Uterus (tissue), 4 donors: Measurements from ENCODE around the gene LGALS4. TPM values are rescaled to one million over a fixed set of nuclear protein-coding genes. Genes with fewer than 3 reads are reported as not detected.
"Not testable (repeated sequence)": the region's sequence is repeated elsewhere in the genome, so short reads cannot be mapped to it uniquely, and the experiment has no call there.

Experiments
- DNase-seq, 2 donors: peaks; one replicate each; pipeline ENCODE4 v3.0.0-alpha.2; 2019 to 2020
- H3K27ac ChIP-seq, 2 donors: fragments of 200-600 bp; sonication (generic); 1 replicate in 1 of 2; 2 replicates in 1 of 2; pipeline ENCODE4 v1.5.1; 2016 to 2018
- H3K27me3 ChIP-seq, 2 donors: fragments of 200-600 bp; sonication (generic); one replicate each; pipeline ENCODE4 v1.5.1; 2018 to 2019; ENCODE audit warnings: control low read depth in 1 of 2
- H3K36me3 ChIP-seq, 2 donors: fragments of 200-600 bp; sonication (generic); one replicate each; pipeline ENCODE4 v1.5.1; 2019; ENCODE audit warnings: control low read depth in 1 of 2
- H3K4me1 ChIP-seq, 2 donors: fragments of 200-600 bp; sonication (generic); one replicate each; pipeline ENCODE4 v1.5.1; 2018 to 2019; ENCODE audit warnings: control low read depth in 1 of 2
- H3K4me3 ChIP-seq, 2 donors: fragments of 200-600 bp; sonication (generic); 1 replicate in 1 of 2; 2 replicates in 1 of 2; pipeline ENCODE4 v1.5.1; 2018 to 2019; ENCODE audit warnings: mild to moderate bottlenecking in 1 of 2
- H3K9me3 ChIP-seq, 2 donors: fragments of 200-600 bp; sonication (generic); one replicate each; pipeline ENCODE4 v1.5.1; 2019; ENCODE audit warnings: control low read depth in 1 of 2
- POLR2A ChIP-seq, 2 donors: fragments of 450-650 bp; IDR thresholded peaks; one replicate each; pipeline ENCODE4 v1.6.1; 2016; ENCODE audit warnings: antibody characterized with exemption in 2 of 2, mild to moderate bottlenecking in 1 of 2, moderate library complexity in 1 of 2
- intact Hi-C: fragments of 100-400 bp; cut with DNase I; formaldehyde crosslinking; loops from one replicate; pipeline ENCODE4 v1.15.1; 2023; ENCODE audit warnings: low total_unique reads
- total RNA-seq, 4 donors: library from RNA; depleted of rRNA in 3 of 4; stranded (reverse); fragments of >200 nt in 3 of 4; gene quantifications; one replicate each; pipeline versions ENCODE4 v1.1.0 to v1.2.4, GENCODE V29; 2014 to 2023
- TF ChIP-seq, protein P1 (sequence below), 4 experiments: fragments of 200-600 bp in 2 of 4; fragments of 450-650 bp in 2 of 4; sonication (generic) in 2 of 4; IDR thresholded peaks; one replicate each; pipeline ENCODE4 v1.5.1; 2016 to 2019; ENCODE audit warnings: antibody characterized with exemption in 4 of 4, mild to moderate bottlenecking in 2 of 4, moderate library complexity in 1 of 4
- donor health status: DM: yes; HTN: yes; CAD: no.

The LGALS4 gene, protein sequence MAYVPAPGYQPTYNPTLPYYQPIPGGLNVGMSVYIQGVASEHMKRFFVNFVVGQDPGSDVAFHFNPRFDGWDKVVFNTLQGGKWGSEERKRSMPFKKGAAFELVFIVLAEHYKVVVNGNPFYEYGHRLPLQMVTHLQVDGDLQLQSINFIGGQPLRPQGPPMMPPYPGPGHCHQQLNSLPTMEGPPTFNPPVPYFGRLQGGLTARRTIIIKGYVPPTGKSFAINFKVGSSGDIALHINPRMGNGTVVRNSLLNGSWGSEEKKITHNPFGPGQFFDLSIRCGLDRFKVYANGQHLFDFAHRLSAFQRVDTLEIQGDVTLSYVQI
- total RNA-seq = 1 to 10 TPM in 2 of 4 donors, under 1 TPM in 1, not detected in 1; 0.51 to 4.7 (median 3.6) TPM

DNA sequence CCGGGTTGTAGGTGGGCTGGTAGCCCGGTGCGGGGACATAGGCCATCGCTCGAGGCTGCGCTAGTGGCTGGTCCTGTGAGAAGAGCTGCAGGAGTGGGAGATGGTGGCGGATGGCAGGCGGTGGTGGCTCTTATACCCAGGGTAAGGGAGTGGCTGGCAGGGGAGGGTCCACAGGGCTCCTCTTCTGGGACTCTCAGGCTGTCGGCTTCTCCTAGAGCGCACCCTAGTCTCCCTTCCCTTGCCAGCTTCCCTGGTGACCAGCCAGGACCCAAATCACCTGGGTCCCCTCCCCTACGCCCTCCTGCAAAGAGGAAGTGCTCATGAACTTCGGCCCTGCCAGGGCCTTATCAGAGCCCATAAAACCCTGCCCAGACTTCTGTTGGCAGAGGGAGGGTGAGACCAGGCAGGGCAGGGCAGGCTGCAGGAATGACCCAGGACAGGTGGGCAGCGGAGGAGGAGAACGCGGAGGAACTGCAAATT, at the start of gene LGALS4:
Gene LGALS4, minus strand, starts transcription at position 105 of the 480 bp plus-strand sequence. Its CDS starts 59 bp downstream, at position 46.
- Histone ChIP-seq H3K4me1 (no peaks in the 10 kb centered on the region), H3K27me3 (no peaks in the 10 kb centered on the region), H3K9me3 (no peaks in the 10 kb centered on the region), H3K4me3 (no peak within 1 kb of the TSS), H3K36me3 (no peaks in the 10 kb centered on the region), H3K27ac (no peak within 1 kb of the TSS)
- no peak for DNase-seq
- TF ChIP-seq POLR2A (IDR thresholded peaks at IDR 0.05) = no peak
- TF ChIP-seq, protein P1, sequence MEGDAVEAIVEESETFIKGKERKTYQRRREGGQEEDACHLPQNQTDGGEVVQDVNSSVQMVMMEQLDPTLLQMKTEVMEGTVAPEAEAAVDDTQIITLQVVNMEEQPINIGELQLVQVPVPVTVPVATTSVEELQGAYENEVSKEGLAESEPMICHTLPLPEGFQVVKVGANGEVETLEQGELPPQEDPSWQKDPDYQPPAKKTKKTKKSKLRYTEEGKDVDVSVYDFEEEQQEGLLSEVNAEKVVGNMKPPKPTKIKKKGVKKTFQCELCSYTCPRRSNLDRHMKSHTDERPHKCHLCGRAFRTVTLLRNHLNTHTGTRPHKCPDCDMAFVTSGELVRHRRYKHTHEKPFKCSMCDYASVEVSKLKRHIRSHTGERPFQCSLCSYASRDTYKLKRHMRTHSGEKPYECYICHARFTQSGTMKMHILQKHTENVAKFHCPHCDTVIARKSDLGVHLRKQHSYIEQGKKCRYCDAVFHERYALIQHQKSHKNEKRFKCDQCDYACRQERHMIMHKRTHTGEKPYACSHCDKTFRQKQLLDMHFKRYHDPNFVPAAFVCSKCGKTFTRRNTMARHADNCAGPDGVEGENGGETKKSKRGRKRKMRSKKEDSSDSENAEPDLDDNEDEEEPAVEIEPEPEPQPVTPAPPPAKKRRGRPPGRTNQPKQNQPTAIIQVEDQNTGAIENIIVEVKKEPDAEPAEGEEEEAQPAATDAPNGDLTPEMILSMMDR (IDR thresholded peaks at IDR 0.05) = no peak
- intact Hi-C loops = no loop called here

DNA sequence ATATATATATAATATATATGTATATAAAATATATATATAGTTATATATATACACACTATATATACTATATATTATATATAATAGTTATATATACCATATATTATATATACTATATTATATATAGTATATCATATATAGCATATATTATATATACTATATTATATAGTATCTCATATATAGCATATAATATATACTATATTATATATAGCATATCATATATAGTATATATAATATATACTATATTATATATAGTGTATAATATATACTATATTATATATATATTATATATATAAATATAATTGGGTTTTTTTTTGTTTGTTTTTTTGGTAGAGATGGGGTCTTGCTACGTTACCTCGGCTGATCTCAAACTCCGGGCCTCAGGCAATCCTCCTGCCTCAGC, 48.6 kb upstream of the LGALS4 start:
- H3K27ac ChIP-seq = no peak overlapping the region
- peaks cover 0 to 3% of the 10 kb centered on the region in 2 donors for H3K4me1 ChIP-seq
- DNase-seq = no peak
- TF ChIP-seq POLR2A (IDR thresholded peaks at IDR 0.05) = no peak
- TF ChIP-seq, protein P1 (IDR thresholded peaks at IDR 0.05) = no peak
- no peaks in the 10 kb centered on the region for H3K27me3 ChIP-seq
- H3K4me3 ChIP-seq = no peak overlapping the region
- intact Hi-C loops = no loop called here
- no peaks in the 10 kb centered on the region for H3K36me3 ChIP-seq
- no peaks in the 10 kb centered on the region for H3K9me3 ChIP-seq

DNA sequence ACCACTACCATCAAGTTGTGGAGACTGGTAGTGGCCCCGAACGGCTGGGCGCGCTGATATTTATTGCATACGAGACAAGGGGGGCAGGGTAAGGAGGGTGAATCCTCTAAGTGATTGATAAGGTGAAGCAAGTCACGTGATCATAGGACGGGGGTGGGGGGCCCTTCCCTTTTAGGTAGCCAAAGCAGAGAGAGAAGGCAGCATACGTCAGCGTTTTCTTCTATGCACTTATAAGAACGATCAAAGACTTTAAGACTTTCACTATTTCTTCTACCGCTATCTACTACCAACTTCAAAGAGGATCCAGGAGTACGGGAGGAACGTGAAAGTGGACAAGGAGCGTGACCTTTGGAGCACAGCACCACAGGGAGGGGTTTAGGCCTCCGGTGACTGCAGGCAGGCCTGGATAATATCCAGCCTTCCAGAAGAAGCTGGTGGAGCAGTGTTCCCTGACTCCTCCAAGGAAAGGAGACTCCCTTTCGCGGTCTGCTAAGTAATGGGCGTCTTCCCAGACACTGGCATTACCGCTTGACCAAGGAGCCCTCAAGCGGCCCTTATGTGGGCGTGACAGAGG, 47.0 kb upstream of the LGALS4 start:
- H3K27ac ChIP-seq, intact Hi-C loops: not testable (repeated sequence)

DNA sequence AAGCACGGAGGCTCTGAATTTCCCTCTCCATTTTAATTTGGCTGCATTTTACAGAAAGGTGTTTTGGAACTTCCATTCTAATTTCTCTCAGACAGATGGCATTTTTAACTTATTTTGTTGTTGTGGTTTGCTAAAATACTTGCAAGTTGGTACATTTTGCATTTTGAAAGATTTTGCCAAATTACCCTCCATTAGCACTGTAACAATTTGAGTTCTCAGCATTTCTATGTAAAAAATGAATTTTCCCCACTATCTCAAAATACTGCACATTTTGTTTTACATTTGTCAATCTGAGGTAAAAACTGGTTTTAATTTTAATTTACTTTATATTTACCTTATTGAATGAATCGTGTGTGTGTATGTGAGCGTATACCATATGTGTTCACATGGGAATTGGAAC, 44.1 kb upstream of the LGALS4 start:
- no peak overlapping the region for H3K27ac ChIP-seq

More for the DNA sequence above, 47.0 kb upstream of the LGALS4 start:
- not testable (repeated sequence) for DNase-seq, H3K4me3 ChIP-seq, H3K4me1 ChIP-seq, H3K36me3 ChIP-seq, H3K27me3 ChIP-seq, H3K9me3 ChIP-seq

DNA sequence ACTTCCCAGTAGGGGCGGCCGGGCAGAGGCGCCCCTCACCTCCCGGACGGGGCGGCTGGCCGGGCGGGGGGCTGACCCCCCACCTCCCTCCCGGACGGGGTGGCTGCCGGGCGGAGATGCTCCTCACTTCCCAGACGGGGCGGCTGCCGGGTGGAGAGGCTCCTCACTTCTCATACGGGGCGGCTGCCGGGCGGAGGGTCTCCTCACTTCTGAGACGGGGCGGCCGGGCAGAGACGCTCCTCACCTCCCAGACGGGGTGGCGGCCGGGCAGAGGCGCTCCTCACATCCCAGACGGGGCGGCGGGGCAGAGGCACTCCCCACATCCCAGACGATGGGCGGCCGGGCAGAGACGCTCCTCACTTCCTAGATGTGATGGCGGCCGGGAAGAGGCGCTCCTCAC, 43.0 kb upstream of the LGALS4 start:
- H3K36me3 ChIP-seq, intact Hi-C loops, H3K4me3 ChIP-seq: not testable (repeated sequence)

More for the DNA sequence above, 44.1 kb upstream of the LGALS4 start:
- TF ChIP-seq, protein P1 (IDR thresholded peaks at IDR 0.05) = no peak
- no peak for TF ChIP-seq POLR2A (IDR thresholded peaks at IDR 0.05)
- no peaks in the 10 kb centered on the region for H3K27me3 ChIP-seq
- no peak overlapping the region for H3K4me3 ChIP-seq
- no peaks in the 10 kb centered on the region for H3K36me3 ChIP-seq
- no peaks in the 10 kb centered on the region for H3K9me3 ChIP-seq
- no peaks in the 10 kb centered on the region for H3K4me1 ChIP-seq
- intact Hi-C loops = no loop called here
- no peak for DNase-seq

DNA sequence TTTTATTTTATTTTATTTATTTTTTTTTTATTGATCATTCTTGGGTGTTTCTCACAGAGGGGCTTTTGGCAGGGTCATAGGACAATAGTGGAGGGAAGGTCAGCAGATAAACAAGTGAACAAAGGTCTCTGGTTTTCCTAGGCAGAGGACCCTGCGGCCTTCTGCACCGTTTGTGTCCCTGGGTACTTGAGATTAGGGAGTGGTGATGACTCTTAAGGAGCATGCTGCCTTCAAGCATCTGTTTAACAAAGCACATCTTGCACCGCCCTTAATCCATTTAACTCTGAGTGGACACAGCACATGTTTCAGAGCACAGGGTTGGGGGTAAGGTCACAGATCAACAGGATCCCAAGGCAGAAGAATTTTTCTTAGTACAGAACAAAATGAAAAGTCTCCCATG, 42.2 kb upstream of the LGALS4 start:
- H3K27ac ChIP-seq, H3K4me3 ChIP-seq, H3K27me3 ChIP-seq, H3K4me1 ChIP-seq, H3K9me3 ChIP-seq, DNase-seq, H3K36me3 ChIP-seq, intact Hi-C loops: not testable (repeated sequence)

More for the DNA sequence above, 43.0 kb upstream of the LGALS4 start:
- DNase-seq, H3K4me1 ChIP-seq, H3K27me3 ChIP-seq, H3K27ac ChIP-seq, H3K9me3 ChIP-seq: not testable (repeated sequence)
